ENCODE data around the gene IL36G.
"Not testable (repeated sequence)": the region's sequence is repeated elsewhere in the genome, so short reads cannot be mapped to it uniquely, and the experiment has no call there.

IL36G gene

DNA sequence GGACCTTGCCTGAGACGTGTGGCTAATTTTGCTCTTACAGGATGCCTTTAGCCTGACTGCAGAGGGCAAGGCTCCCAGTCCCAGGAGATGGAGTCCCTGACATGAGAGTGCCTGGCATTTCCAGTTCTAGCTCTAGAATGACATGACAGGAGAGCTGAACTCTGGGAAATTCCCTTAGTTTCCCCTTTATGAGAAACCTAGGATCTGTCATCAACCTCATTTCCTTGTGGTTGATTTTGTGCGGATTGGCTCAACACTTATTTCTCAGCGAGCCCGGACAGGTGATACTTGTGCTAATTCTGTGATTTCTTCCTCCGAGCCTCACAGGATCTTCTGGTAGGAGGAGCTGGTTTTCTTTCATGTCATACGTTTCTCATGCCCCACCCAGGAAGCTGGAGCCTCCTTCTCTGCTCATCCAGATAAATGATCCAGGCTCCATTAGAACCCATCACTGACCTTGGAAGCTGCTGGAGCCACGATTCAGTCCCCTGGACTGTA lies at the start of gene IL36G:
Gene IL36G, plus strand, starts transcription at position 448 of the 498 bp plus-strand sequence. CDS start 633 bp downstream, outside the sequence.
- DNase-seq (ENCODE audit: low read depth, low spot score), result peak; percentile 60
- H3K27ac ChIP-seq, result peak within 1 kb of the TSS; percentile 9

DNA sequence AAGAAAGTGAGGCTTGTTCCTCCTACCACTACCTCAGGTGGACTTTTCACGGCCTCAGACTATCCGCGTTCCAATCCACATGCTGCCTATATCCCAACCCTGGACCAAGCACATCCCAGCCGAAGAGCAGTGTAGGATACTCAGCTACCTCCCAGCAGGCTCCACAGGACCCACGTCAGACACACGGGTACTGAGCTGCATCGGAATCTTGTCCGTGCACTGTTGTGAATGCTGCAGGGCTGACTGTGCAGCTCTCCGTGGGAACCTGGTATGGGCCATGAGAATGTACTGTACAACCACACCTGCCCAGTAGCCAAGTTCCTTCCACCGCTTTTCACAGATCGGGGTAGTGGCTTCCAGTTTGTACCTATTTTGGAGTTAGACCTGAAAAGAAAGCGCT lies 44.5 kb upstream of the IL36G start:
- no peak for DNase-seq (ENCODE audit: low read depth, low spot score)
- H3K27ac ChIP-seq, result no peak overlapping the region

DNA sequence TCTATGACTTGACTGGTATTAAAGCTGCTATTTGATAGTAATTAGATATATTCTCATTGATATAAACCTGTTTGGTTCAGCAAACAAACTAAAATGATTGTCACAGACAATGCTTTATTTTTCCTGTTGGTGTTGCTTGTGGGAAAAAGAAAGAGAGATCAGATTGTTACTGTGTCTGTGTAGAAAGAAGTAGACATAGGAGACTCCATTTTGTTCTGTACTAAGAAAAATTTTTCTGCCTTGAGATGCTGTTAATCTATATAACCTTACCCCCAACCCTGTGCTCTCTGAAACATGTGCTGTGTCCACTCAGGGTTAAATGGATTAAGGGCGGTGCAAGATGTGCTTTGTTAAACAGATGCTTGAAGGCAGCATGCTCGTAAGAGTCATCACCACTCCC lies 43.7 kb upstream of the IL36G start:
- H3K27ac ChIP-seq; DNase-seq (ENCODE audit: low read depth, low spot score): not testable (repeated sequence)

DNA sequence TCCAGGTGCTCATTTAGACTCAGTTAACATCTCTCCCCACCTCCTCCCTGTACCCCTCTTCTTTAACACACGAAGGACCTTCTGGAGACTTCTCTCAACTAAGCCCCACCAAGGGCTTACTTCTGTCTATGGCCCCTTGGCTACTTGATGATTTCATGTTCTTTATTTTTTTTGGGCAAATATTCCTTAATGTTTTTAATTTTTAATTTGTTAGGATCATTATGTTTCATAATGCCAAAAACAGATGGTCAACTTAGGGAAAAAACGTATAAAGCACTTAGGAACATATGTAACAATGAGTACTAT lies 40.9 kb upstream of the IL36G start:
- H3K27ac ChIP-seq, result peak overlapping the region; percentile 24
- no peak for DNase-seq (ENCODE audit: low read depth, low spot score)

DNA sequence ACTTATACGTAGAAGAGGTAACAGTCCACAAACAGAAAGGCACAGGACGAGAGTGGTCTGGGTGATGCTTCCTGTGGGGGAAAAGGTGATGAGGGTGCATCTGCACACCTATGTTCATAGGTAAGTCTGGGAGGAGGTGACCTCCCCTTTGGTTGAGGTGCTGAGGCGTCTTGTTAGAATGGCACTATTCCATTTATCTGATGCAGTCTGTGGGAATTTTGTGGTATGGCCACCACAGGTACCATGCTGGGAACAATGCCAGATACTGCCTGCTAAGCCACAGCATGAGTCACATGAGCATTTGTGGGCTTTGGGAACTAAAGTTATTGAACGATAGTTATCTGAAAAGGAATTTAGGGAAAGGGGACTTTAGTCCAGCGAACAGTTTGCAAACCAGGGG lies 38.9 kb upstream of the IL36G start:
- no peak for DNase-seq (ENCODE audit: low read depth, low spot score)

DNA sequence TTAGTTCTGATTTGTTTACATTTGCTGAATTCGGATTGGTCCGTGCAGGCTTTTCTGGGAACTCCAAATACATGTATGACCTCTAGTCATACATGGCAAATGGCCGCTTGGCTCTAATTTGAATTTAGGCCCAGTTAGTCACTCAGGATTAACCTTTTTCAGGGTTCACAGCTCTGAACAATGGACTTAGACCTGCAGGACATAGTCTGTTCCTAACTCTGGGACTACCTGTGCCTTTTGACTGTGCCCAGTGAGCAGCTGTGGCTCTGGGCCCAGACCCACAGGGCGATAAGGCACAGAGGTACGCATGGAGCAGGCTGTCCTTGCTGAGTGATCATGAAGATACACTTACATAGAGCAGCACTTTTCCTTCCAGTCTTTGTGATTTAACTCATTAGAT lies 38.4 kb upstream of the IL36G start:
- H3K27ac ChIP-seq, result no peak overlapping the region
- no peak for DNase-seq (ENCODE audit: low read depth, low spot score)

More for the DNA sequence above, 38.9 kb upstream of the IL36G start:
- no peak overlapping the region for H3K27ac ChIP-seq

DNA sequence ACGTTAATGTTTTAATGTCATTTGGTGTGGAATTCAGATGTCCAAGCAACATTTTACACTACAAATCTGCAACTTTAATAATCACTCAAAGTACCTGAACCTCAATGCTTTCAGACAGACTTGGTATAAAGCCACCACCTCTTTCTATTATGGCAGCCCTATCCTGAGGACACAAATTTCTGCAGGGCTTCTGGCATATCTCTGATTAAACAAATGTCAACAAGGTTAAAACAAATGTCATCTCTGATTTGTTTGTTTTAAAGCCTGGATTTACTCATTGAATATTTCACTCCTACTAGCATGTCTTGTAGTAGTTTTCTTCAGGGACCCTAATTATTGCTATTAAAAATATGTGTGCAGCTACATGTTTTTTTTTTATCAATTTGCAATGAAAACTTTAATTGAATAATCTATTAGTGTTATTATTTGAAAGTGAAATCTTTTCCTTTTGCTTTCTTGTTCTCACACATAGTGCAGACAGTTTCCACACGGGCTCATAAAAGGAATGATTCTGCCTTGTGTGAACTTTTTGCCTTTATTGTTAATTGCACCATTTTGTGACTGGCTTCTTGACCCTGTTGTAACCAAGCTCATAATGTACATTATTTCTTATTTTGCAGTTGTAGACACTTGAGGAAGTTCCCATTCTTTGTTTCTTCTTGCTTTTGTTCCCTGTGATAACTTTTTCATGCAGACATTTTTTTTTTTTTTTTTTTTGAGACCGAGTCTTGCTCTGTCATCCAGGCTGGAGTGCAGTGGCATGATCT lies 36.8 kb upstream of the IL36G start:
- H3K27ac ChIP-seq, result no peak overlapping the region
- no peak for DNase-seq (ENCODE audit: low read depth, low spot score)

DNA sequence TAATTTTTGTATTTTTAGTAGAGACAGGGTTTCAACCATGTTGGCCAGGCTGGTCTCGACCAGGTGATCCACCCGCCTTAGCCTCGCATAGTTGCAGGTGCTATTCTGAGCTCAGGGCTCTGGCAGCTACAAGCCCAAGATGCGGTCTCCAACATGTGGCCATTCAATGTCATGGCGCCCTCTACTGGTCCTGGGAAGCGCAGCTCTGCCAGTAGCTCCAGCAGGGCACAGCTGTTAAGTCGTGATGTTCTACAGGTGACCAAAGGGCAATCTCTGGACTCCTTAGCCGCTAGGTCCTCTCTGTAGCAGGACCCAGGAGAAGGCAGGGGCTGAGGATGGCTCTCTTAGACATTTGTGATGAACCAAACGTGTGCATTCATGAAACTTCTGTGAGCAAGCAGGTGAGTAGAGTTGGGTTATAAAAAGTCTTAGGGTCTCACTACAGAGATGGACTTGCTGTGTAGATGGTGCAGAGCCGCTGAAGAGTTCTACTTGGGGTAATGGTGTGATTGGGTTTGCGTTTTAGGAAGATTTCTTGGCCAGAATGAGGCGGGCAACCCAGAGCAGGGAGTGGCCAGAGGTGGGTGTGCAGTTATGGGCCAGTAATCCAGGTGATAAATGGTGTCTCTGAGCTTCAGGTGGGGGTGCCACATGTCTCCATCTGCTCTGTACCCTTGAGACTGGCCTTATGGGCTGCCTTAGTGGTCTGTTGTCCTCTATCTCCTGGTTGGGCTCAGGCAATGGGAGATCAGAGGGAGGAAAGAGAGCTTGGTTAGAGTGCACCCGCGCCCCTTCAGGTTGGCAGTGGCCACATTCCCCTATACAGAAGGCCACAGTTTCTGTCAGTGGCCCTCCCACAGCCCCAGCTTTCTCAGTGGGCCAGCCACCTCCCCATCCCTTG lies 35.8 kb upstream of the IL36G start:
- H3K27ac ChIP-seq, result no peak overlapping the region
- DNase-seq (ENCODE audit: low read depth, low spot score), result no peak

DNA sequence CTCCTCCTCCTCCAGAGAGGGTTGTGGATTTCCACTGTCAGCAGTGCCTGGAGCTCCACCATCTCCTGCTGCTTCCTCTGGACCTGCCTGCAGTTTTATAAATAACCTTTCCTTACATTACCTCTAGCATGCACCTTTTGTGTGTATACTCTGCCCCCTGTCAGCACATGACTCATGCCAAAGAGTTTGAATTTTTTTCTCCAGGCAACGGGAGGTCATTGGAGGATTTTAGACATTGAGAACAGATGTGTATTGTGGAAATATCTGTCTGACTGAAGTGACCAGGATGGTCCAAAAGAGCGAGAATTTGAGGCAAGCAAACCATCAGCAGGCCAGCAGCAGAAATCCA lies 35.2 kb upstream of the IL36G start:
- H3K27ac ChIP-seq, result no peak overlapping the region
- DNase-seq (ENCODE audit: low read depth, low spot score), result no peak

DNA sequence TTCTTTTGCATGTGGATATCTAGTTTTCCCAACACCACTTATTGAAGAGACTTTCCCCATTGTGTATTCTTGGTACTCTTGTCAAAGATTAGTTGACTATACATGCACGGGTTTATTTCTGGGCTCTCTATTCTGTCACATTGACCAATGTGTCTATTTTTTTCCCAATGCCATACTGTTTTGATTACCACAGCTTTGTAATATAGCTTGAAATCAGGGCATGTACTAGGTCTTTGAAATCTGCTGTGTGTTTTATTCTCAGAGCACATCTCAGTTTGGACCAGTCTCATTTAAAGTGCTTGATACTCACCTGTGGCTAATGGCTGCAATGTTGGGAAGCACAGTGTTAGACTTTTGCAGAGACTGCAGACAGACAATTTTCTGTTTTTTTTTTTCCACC lies 32.8 kb upstream of the IL36G start:
- DNase-seq (ENCODE audit: low read depth, low spot score), result no peak
- no peak overlapping the region for H3K27ac ChIP-seq

DNA sequence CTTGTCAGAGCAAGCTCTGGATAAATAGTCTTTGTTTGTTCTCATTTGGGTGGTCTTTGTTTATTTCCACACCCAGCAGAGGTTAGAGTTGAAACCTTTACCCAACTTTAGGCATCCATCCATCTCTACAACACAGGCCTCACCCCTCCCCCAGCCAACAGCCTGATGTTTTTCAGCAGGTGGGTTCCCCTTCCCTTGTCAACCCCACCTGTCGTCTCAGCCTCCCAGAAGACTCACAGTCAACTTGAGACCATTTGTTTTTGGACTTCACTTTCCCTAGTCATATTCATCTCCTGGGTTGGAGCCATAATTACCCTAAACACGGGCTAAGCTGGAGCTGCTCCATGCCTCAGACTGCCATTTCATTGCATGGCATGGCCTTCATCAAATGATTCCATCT lies 31.7 kb upstream of the IL36G start:
- no peak for DNase-seq (ENCODE audit: low read depth, low spot score)
- H3K27ac ChIP-seq, result no peak overlapping the region

GRCh38 chr2:112947374-112947773 lies 30.4 kb upstream of the IL36G start:
- H3K27ac ChIP-seq, result no peak overlapping the region
- DNase-seq (ENCODE audit: low read depth, low spot score), result no peak

- H3K27ac ChIP-seq, result no peak overlapping the region
- no peak for DNase-seq (ENCODE audit: low read depth, low spot score)
These were observed 28.4 kb upstream of the IL36G start for GRCh38 chr2:112949456-112949855.

DNA sequence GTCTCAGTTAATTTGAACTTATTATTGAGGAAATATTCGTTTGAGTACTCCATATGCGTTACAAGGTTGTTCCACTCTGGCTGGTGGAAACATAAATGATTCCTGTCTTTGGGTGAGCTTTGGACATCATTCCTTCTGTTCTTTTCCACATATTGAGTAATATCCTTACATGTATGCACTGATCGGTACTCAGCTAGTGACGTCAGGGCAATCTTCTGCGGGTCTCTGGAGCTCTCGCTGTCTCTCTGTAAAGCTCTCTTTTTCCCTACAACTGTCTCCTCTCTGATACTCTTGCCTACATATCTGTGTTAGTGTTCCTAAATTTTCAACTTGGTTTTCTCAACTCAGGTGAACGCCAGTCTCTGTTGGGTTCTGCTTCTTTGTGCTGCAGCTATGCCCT lies 23.4 kb upstream of the IL36G start:
- peak overlapping the region; percentile 34 for H3K27ac ChIP-seq
- no peak for DNase-seq (ENCODE audit: low read depth, low spot score)

DNA sequence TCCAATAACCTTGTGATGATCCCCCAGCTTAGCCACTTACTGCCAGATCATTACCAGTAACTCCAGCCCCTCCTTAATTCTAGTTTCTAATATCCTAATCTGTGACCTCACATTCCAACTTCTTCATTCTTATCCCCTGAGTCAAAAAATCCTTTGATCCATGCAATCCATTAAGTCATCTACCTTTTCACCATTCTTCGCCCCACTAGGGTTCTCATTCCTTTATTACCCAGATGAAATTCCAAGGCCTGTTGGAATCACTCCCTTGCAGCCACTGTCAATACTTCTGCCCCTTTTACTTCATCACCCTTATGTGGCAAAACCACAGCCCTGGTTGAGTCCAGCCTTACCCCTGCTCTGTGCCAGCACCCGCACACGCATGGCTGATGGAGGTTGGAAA lies 20.3 kb upstream of the IL36G start:
- no peak for DNase-seq (ENCODE audit: low read depth, low spot score)
- H3K27ac ChIP-seq, result no peak overlapping the region

DNA sequence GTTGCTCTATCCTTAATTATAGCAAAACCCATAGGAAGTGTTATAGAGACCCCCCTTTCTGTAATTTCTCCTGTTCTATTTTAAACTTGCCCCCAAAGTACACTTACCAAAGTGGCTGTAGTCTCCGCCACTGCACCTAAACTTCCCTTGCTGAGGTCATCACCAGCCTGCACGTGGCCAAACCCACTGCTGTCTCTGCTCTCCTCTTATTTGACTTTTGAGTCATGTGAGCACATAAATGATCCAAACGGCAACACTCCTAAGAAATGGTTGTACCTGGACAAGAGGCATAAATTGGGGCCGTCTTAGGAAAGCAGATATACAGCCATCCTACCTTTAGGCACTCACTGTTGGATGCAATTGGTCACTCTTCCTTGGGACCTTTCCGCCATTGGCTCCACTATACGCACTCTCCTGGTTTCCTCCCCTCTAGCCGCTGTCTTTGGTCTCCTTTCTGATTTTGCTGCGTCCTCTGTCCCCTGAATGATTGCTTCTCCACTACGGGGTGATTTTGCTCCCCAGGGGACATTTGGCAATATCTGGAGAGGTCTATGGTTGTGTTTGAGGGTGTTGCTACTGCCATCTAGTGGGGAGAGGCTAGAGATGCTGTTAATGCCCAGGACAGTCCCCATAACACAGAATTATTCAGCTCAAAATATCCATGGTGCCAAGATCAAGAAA lies 19.2 kb upstream of the IL36G start:
- no peak overlapping the region for H3K27ac ChIP-seq
- no peak for DNase-seq (ENCODE audit: low read depth, low spot score)

GRCh38 chr2:112959109-112959812 lies 18.5 kb upstream of the IL36G start:
- no peak overlapping the region for H3K27ac ChIP-seq
- no peak for DNase-seq (ENCODE audit: low read depth, low spot score)

DNA sequence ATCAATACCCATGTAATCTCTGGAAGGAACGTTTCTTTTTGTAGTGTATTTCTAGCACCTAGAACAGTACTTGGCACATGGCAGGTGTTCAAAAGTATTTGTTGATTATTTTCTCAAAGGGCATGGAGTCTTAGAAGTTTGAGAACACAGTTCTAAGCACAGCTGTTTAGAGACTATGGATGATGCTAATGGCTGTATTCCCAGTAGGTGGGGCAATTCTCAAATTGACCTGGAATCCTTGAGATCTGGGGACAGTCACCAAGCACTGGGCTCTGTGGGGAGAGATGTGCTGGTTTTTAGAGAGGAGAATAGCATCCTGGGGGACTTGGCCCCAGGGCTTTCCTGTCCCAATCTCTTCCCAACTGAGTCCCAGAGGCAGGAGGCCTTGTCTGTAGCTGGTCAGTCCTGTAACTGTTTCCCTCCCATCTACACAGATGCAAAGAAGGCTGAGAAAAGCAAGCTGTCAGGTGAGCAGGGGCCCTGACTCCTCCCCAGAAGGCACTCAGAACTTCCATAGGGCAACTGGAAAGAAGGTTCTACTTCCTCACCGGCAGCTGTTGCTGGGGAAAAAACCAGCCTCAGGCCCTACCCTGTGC lies 17.5 kb upstream of the IL36G start:
- H3K27ac ChIP-seq, result no peak overlapping the region
- no peak for DNase-seq (ENCODE audit: low read depth, low spot score)

DNA sequence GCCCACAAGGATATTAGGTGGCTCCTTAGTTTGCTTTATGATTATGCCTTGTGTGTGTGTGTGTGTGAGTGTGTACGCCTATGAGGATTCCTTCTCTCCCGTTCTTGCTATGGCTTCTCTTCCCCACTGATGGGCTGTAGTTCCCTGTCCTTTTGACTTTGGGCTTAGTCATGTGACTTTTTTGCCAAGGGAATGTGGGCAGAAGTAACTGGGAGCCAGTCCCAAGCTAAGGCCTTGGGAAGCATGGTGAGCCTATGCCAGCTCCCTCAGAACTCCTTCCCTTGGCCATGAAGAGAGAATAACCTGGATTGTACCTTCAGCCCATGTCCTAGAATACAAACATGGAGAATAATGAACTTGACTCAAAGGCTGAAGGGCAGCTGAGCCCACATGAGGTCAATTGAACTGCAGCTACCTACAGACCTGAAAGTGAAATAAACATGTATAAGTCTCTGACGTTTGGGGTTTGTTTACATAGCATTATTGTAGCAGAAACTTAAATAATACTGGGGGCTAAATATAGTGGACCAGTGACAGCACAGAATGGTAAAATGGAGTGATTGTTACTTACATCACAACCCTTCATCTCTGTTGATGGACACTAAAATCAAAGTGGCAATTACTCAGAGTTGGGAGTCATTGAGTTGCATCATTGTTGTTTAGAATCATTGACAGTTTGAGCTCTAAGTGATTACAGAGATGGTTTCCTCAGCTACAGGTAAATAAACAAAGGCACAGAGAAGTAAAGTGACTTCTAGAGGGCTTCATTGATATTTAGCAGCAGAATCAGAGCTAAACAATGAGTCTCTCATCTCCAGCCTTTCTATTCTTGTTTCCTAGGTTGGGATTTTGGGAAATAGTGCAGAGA lies 15.3 kb upstream of the IL36G start:
- no peak for DNase-seq (ENCODE audit: low read depth, low spot score)
- H3K27ac ChIP-seq, result no peak overlapping the region
